HG03575 (cell line): ENCODE measurements around the gene ELOA2.
"Not testable (repeated sequence)": the region's sequence is repeated elsewhere in the genome, so short reads cannot be mapped to it uniquely, and the experiment has no call there.

Experiments
- ATAC-seq: cut with Tn5 transposase; IDR thresholded peaks from one replicate; pipeline ENCODE4 v1.9.1; 2021; ENCODE audit not compliant: unreplicated experiment, insufficient number of reproducible peaks, low FRiP score; ENCODE audit errors: extremely low read depth

The ELOA2 gene

GRCh38 chr18:47023769-47024465 is 11.5 kb downstream of the ELOA2 start:
- ATAC-seq, result not testable (repeated sequence)

- not testable (repeated sequence) for ATAC-seq
Measured at GRCh38 chr18:47022821-47023220, 12.6 kb downstream of the ELOA2 start.

GRCh38 chr18:47020757-47021156 is 14.7 kb downstream of the ELOA2 start:
- ATAC-seq, result not testable (repeated sequence)

- ATAC-seq, result not testable (repeated sequence)
Measured at GRCh38 chr18:47019870-47020269, 15.6 kb downstream of the ELOA2 start.
